Naive thymus-derived CD4-positive, alpha-beta T cell (primary cell): ENCODE measurements around the gene C1orf167. TPM values are rescaled to one million over a fixed set of nuclear protein-coding genes. Genes with fewer than 3 reads are reported as not detected.

ENCODE experiments used
- ATAC-seq: fragments of 150-1000 bp; cut with Tn5 transposase; 2 replicates; pipeline ENCODE4 v1.10.0; 2021; ENCODE audit warnings: mild to moderate bottlenecking, moderate library complexity
- CTCF ChIA-PET: fragments of 350-600 bp; sonication (Branson Sonifier 250); formaldehyde crosslinking; loops from one replicate; lab custom pipeline; 2021; ENCODE audit warnings: antibody characterized with exemption; lab: Charles Lee
- POLR2A ChIA-PET: fragments of 350-600 bp; sonication (Branson Sonifier 250); formaldehyde crosslinking; loops from one replicate; lab custom pipeline; 2021; ENCODE audit warnings: antibody characterized with exemption, inconsistent platforms; lab: Charles Lee
- DNase-seq, 9 donors: peaks; one replicate each; pipeline versions ENCODE4 v3.0.0 to v3.0.0-alpha.2; 2020 to 2022; ENCODE audit warnings: mixed read lengths in 1 of 9
- H3K27ac ChIP-seq: one replicate; pipeline ENCODE4 v1.7.0; 2013; ENCODE audit warnings: mild to moderate bottlenecking, low read depth, low read length, moderate library complexity
- H3K27me3 ChIP-seq, 2 donors: one replicate each; pipeline ENCODE4 v1.7.0; 2013; ENCODE audit warnings: low read length in 2 of 2, mild to moderate bottlenecking in 2 of 2, moderate library complexity in 2 of 2; ENCODE audit not compliant: control insufficient read depth in 2 of 2, insufficient read depth in 2 of 2
- H3K36me3 ChIP-seq, 3 experiments: 1 replicate in 2 of 3; 2 replicates in 1 of 3; pipeline ENCODE4 v1.7.0; 2013; ENCODE audit warnings: low read length in 3 of 3, mild to moderate bottlenecking in 3 of 3, moderate library complexity in 1 of 3; ENCODE audit not compliant: insufficient read depth in 3 of 3, control insufficient read depth in 2 of 3
- H3K4me1 ChIP-seq, 2 donors: one replicate each; pipeline ENCODE4 v1.7.0; 2013; ENCODE audit warnings: low read length in 2 of 2, mild to moderate bottlenecking in 2 of 2, moderate library complexity in 1 of 2; ENCODE audit not compliant: control insufficient read depth in 2 of 2, insufficient read depth in 2 of 2
- H3K4me3 ChIP-seq: 2 replicates; pipeline ENCODE4 v1.7.0; 2013; ENCODE audit warnings: mild to moderate bottlenecking, low read length
- H3K9me3 ChIP-seq, 3 experiments: 1 replicate in 2 of 3; 2 replicates in 1 of 3; pipeline ENCODE4 v1.7.0; 2013; ENCODE audit warnings: low read length in 3 of 3; ENCODE audit not compliant: control insufficient read depth in 2 of 3
- H3K27ac Mint-ChIP-seq, 9 donors: one replicate each; pipeline ENCODE4 v1.8.0; 2020 to 2022; ENCODE audit warnings: mixed read lengths in 9 of 9, mild to moderate bottlenecking in 8 of 9, moderate library complexity in 5 of 9, inconsistent platforms in 2 of 9
- H3K27me3 Mint-ChIP-seq, 5 donors: one replicate each; pipeline ENCODE4 v1.8.0; 2021 to 2022; ENCODE audit warnings: mixed read lengths in 5 of 5, mild to moderate bottlenecking in 1 of 5
- H3K36me3 Mint-ChIP-seq, 5 donors: one replicate each; pipeline ENCODE4 v1.8.0; 2020 to 2022; ENCODE audit warnings: mixed read lengths in 5 of 5, mild to moderate bottlenecking in 3 of 5, inconsistent platforms in 1 of 5
- H3K4me1 Mint-ChIP-seq, 7 donors: one replicate each; pipeline ENCODE4 v1.8.0; 2020 to 2022; ENCODE audit warnings: mixed read lengths in 7 of 7, mild to moderate bottlenecking in 3 of 7, inconsistent platforms in 1 of 7
- H3K4me3 Mint-ChIP-seq, 10 donors: one replicate each; pipeline ENCODE4 v1.8.0; 2020 to 2022; ENCODE audit warnings: mild to moderate bottlenecking in 10 of 10, mixed read lengths in 10 of 10, moderate library complexity in 6 of 10, inconsistent platforms in 2 of 10
- H3K9me3 Mint-ChIP-seq, 11 donors: one replicate each; pipeline ENCODE4 v1.8.0; 2020 to 2022; ENCODE audit warnings: mixed read lengths in 11 of 11, mild to moderate bottlenecking in 4 of 11, inconsistent platforms in 1 of 11, moderate library complexity in 1 of 11
- intact Hi-C, 2 donors: fragments of 100-400 bp; cut with micrococcal nuclease; formaldehyde crosslinking; loops; one replicate each; pipeline ENCODE4 v1.15.1; 2023
- polyA plus RNA-seq, 2 donors: library from polyadenylated mRNA; unstranded; fragments of 300-500 nt; fragmentation: Illumina TruSeq; gene quantifications; one replicate each; pipeline ENCODE4 v1.2.3, GENCODE V29; 2021
- total RNA-seq, 6 experiments: library from RNA in 5 of 6; stranded (reverse) in 5 of 6; gene quantifications; 1 replicate in 5 of 6; 2 replicates in 1 of 6; pipeline ENCODE4 v1.2.3 and lab custom pipeline; 2021 to 2026

Gene C1orf167
- total and polyA plus RNA-seq, 7 experiments from 2014 or later: 0.13 to 0.45 TPM; not detected in 5

- H3K4me1 Mint-ChIP-seq: peaks cover 2 to 12% (median 5%) of the 10 kb centered on the region in 7 donors
- H3K9me3 Mint-ChIP-seq: no peaks in the 10 kb centered on the region
- ChIA-PET POLR2A (no interaction called here), CTCF (no interaction called here)
- Histone ChIP-seq H3K4me3 (no peak overlapping the region), H3K27me3 (peaks cover 0 to 5% of the 10 kb centered on the region in 2 donors), H3K36me3 (no peaks in the 10 kb centered on the region), H3K4me1 (peaks cover 0 to 5% of the 10 kb centered on the region in 2 donors), H3K9me3 (no peaks in the 10 kb centered on the region), H3K27ac (no peak overlapping the region)
- no peak overlapping the region for H3K27ac Mint-ChIP-seq
- DNase-seq (no peak), ATAC-seq (no peak)
- no peaks in the 10 kb centered on the region for H3K36me3 Mint-ChIP-seq
- H3K27me3 Mint-ChIP-seq: peaks cover 13 to 31% (median 17%) of the 10 kb centered on the region in 5 donors
- no peak overlapping the region for H3K4me3 Mint-ChIP-seq
- intact Hi-C loops: no loop called here
Measured at GRCh38 chr1:11764519-11764918, 2.5 kb downstream of the C1orf167 start.

DNA sequence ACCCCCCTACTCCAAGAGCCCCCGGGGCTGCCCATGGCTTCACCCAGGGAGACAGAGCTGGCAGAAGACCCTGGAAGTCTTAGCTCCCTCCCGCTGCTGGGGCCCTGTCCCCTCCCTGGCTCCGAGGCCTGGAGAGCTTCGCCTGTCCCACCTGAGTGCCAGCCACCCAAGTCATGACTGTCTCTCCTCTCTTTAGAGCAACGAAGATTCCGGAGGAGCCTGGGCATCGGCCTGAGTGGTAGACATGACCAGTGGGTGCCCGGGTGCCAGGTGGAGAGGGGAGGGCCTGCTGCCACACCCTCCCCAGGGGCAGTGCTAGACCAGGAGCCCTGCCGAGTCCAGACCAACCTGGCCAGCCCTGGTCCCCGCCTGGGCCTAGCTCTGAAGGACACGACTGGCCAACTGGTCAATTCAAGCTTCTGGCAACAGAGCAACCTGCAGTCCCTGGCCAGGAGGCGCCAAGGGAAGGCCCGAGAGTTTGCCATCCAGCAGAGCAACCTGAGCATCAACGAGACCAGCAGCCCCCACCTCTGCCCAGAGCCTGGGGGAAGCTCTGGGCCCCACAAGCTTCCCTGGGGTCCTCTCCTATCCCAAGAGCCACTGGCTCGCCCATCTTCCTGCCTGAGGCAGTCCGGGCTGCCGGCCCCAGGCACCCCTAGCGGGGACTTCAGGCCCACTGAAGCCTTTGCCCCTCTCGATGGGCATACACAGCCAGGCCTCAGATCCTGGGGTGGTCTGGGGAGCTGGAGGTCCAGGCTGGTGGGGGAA, 3.9 kb downstream of the C1orf167 start:
- intact Hi-C loops: no loop called here
- H3K4me3 ChIP-seq: no peak overlapping the region
- Mint-ChIP-seq H3K27ac (no peak overlapping the region), H3K4me1 (peaks cover 2 to 12% (median 5%) of the 10 kb centered on the region in 7 donors), H3K27me3 (peaks cover 13 to 31% (median 17%) of the 10 kb centered on the region in 5 donors), H3K36me3 (no peaks in the 10 kb centered on the region), H3K9me3 (no peaks in the 10 kb centered on the region), H3K4me3 (no peak overlapping the region)
- peaks cover 0 to 5% of the 10 kb centered on the region in 2 donors for H3K4me1 ChIP-seq
- no peaks in the 10 kb centered on the region for H3K9me3 ChIP-seq
- ATAC-seq (no peak), DNase-seq (no peak)
- peaks cover 0 to 5% of the 10 kb centered on the region in 2 donors for H3K27me3 ChIP-seq
- no peak overlapping the region for H3K27ac ChIP-seq
- POLR2A ChIA-PET: no interaction called here
- H3K36me3 ChIP-seq: no peaks in the 10 kb centered on the region
- CTCF ChIA-PET: no interaction called here

DNA sequence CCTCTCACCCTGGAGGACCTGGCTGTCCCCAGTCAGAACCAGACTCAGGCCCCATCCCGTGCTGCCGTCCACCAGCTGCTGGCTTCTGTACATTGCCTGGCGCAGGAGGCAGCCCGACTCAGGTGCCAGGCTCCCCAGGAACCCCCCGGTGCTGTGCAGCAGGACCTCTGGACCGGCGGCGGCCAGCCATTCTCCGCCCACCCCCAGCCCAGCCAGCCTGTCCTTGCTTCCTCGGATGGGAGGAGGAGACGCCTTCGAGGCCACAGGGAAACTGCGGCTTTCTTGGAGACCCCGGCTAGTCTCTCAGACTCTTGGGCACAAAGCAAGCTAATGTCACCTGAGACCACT, 4.4 kb downstream of the C1orf167 start:
- Mint-ChIP-seq H3K36me3 (no peaks in the 10 kb centered on the region), H3K4me3 (no peak overlapping the region), H3K9me3 (no peaks in the 10 kb centered on the region), H3K4me1 (peaks cover 0 to 8% (median 4%) of the 10 kb centered on the region in 7 donors), H3K27me3 (peaks cover 11 to 26% (median 13%) of the 10 kb centered on the region in 5 donors), H3K27ac (no peak overlapping the region)
- Histone ChIP-seq H3K4me3 (no peak overlapping the region), H3K9me3 (no peaks in the 10 kb centered on the region), H3K4me1 (peaks cover 0 to 5% of the 10 kb centered on the region in 2 donors), H3K27ac (no peak overlapping the region), H3K36me3 (no peaks in the 10 kb centered on the region), H3K27me3 (peaks cover 0 to 5% of the 10 kb centered on the region in 2 donors)
- DNase-seq: no peak
- ChIA-PET CTCF (no interaction called here), POLR2A (no interaction called here)
- ATAC-seq: no peak
- intact Hi-C loops: no loop called here

DNA sequence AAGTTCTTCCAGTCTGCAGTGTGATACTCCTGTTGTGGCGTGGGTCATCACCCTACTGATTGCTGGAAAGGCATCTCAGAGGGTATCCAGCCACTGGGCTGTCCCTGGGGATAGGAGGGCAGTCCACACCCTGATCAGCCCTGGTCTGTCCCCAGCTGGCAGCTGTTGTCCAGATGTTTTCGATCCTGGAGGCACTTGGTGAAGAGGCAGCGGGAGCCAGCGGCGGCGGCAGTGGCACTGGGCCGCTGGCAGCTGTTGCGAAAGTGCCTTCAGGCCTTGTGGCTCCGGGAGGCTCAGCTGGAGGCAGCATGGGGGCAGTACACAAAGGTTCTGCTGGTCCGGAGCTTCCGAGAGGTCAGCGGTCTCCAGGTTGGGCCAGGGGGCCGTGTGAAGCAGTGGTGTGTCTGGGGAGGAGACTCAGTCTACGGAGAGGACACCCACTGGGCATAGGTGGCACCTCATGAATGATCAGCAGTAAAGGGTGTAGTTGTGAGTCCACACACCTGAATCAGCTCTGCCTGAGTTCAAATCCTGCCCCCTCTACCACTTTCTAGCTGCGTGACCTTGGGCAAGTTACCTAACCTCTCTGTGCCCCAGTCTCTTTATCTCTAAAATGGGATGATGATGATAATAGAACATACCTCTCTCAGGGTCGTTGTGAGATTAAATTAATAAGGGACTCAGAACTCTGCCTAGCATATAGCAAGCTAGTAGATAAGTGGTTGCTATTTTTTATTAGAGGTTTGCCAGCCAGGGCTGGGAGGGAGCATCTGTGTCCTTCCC, 6.1 kb downstream of the C1orf167 start:
- Histone ChIP-seq H3K4me1 (no peaks in the 10 kb centered on the region), H3K27me3 (no peaks in the 10 kb centered on the region), H3K36me3 (no peaks in the 10 kb centered on the region), H3K9me3 (no peaks in the 10 kb centered on the region), H3K4me3 (no peak overlapping the region), H3K27ac (no peak overlapping the region)
- H3K9me3 Mint-ChIP-seq: no peaks in the 10 kb centered on the region
- ATAC-seq (no peak), DNase-seq (no peak)
- ChIA-PET CTCF (no interaction called here), POLR2A (no interaction called here)
- H3K4me1 Mint-ChIP-seq: no peaks in the 10 kb centered on the region
- H3K27me3 Mint-ChIP-seq: peaks cover 0 to 10% (median 6%) of the 10 kb centered on the region in 5 donors
- no peak overlapping the region for H3K4me3 Mint-ChIP-seq
- no peaks in the 10 kb centered on the region for H3K36me3 Mint-ChIP-seq
- no peak overlapping the region for H3K27ac Mint-ChIP-seq
- intact Hi-C loops: no loop called here

- no peaks in the 10 kb centered on the region for H3K9me3 Mint-ChIP-seq
- H3K4me3 ChIP-seq: no peak overlapping the region
- no peak overlapping the region for H3K27ac Mint-ChIP-seq
- ATAC-seq (no peak), DNase-seq (no peak)
- H3K27me3 Mint-ChIP-seq: peaks cover 0 to 3% (median under 1%) of the 10 kb centered on the region in 5 donors
- no peaks in the 10 kb centered on the region for H3K27me3 ChIP-seq
- ChIA-PET CTCF (no interaction called here), POLR2A (no interaction called here)
- no peaks in the 10 kb centered on the region for H3K36me3 ChIP-seq
- no peaks in the 10 kb centered on the region for H3K4me1 ChIP-seq
- intact Hi-C loops: no loop called here
- H3K9me3 ChIP-seq: no peaks in the 10 kb centered on the region
- H3K4me3 Mint-ChIP-seq: no peak overlapping the region
- no peaks in the 10 kb centered on the region for H3K4me1 Mint-ChIP-seq
- H3K27ac ChIP-seq: no peak overlapping the region
- no peaks in the 10 kb centered on the region for H3K36me3 Mint-ChIP-seq
Measured at GRCh38 chr1:11768821-11769220, 6.8 kb downstream of the C1orf167 start.

- no peaks in the 10 kb centered on the region for H3K4me1 ChIP-seq
- no peaks in the 10 kb centered on the region for H3K9me3 Mint-ChIP-seq
- POLR2A ChIA-PET: no interaction called here
- H3K36me3 ChIP-seq: no peaks in the 10 kb centered on the region
- H3K4me3 ChIP-seq: no peak overlapping the region
- H3K27me3 ChIP-seq: no peaks in the 10 kb centered on the region
- H3K27me3 Mint-ChIP-seq: no peaks in the 10 kb centered on the region
- no peaks in the 10 kb centered on the region for H3K9me3 ChIP-seq
- intact Hi-C loops: no loop called here
- DNase-seq (no peak), ATAC-seq (no peak)
- no peaks in the 10 kb centered on the region for H3K4me1 Mint-ChIP-seq
- H3K27ac Mint-ChIP-seq: no peak overlapping the region
- CTCF ChIA-PET: interaction anchor here (0.9 kb wide), 1 partner anchor 11 kb away, joined by 4 read pairs; no protein-coding TSS in a partner anchor
- no peaks in the 10 kb centered on the region for H3K36me3 Mint-ChIP-seq
- no peak overlapping the region for H3K4me3 Mint-ChIP-seq
- H3K27ac ChIP-seq: no peak overlapping the region
Measured at GRCh38 chr1:11769274-11769673, 7.3 kb downstream of the C1orf167 start.
